IPS-18c (cell line): ENCODE results near the gene NUBPL.
"Not testable (repeated sequence)": the region's sequence is repeated elsewhere in the genome, so short reads cannot be mapped to it uniquely, and the experiment has no call there.

ENCODE experiments used
- H3K4me3 ChIP-seq: 2 replicates; pipeline ENCODE4 v1.7.0; 2013; ENCODE audit warnings: low read depth, mild to moderate bottlenecking, low read length, moderate library complexity; ENCODE audit not compliant: insufficient read depth
- H3K9me3 ChIP-seq: one replicate; pipeline ENCODE4 v1.6.1; 2013; ENCODE audit warnings: mild to moderate bottlenecking, low read length, moderate library complexity; ENCODE audit not compliant: control insufficient read depth, insufficient read depth

The NUBPL gene

DNA sequence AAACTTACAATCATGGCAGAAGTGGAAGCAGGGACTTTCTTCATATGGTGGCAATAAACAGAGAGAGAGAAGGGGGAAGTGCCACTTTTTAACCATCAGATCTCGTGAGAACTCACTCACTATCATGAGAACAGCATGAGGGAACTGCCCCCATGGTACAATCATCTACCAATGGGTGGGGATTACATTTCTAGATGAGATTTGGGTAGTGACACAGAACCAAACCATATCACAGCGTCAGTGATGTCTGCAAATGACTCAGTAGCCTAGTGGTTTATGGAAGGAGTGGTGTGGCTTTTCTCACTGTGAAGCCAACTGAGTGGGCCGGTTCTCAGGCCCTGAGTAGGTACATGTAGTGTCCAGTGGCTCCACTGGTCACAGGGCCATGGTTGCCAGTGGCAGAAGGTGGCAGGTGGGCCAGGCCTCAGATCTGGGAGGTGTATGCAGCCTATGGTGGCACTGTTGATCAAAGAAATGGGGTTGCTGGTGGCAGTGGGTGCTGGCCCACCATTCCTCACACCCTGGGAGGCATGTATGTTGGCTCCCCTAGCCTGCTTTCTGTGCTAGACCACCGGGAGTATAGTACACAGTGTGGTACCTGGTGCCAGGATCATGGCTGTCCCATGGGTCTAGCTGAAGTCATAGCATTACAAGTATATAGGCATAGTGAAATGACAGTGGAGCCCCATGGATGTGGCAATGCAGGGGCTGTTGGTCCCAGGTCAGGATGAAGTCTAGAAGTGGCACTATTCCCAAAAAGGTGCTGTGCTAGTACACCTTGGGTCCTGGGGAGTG is 191.9 kb downstream of the NUBPL start:
- Histone ChIP-seq H3K4me3 (no peak overlapping the region), H3K9me3 (peaks cover 2% of the 10 kb centered on the region)

GRCh38 chr14:31758941-31759340 is 197.7 kb downstream of the NUBPL start:
- Histone ChIP-seq H3K9me3 (no peaks in the 10 kb centered on the region), H3K4me3 (no peak overlapping the region)

DNA sequence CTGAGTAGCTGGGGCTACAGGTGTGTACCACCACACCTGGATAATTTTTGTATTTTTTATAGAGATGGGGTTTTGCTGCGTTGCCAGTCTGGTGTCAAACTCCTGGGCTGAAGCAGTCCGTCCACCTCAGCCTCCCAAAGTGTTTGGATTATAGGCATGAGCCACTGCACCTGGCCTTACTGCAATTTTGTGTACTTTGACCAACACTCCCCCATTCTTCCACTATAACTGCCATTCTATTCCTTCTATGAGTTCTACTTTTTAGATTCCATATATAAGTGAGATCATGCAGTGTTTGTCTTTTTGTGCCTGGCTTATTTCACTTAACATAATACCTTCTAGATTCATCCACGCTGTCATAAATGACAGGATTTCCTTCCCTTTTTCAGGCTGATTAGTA is 199.1 kb downstream of the NUBPL start:
- H3K9me3 ChIP-seq, result no peaks in the 10 kb centered on the region
- no peak overlapping the region for H3K4me3 ChIP-seq

- Histone ChIP-seq H3K4me3 (no peak overlapping the region), H3K9me3 (no peaks in the 10 kb centered on the region)
Measured at GRCh38 chr14:31761325-31761724, 200.1 kb downstream of the NUBPL start.

- no peak overlapping the region for H3K4me3 ChIP-seq
- no peaks in the 10 kb centered on the region for H3K9me3 ChIP-seq
Measured at GRCh38 chr14:31763041-31763440, 201.8 kb downstream of the NUBPL start.

DNA sequence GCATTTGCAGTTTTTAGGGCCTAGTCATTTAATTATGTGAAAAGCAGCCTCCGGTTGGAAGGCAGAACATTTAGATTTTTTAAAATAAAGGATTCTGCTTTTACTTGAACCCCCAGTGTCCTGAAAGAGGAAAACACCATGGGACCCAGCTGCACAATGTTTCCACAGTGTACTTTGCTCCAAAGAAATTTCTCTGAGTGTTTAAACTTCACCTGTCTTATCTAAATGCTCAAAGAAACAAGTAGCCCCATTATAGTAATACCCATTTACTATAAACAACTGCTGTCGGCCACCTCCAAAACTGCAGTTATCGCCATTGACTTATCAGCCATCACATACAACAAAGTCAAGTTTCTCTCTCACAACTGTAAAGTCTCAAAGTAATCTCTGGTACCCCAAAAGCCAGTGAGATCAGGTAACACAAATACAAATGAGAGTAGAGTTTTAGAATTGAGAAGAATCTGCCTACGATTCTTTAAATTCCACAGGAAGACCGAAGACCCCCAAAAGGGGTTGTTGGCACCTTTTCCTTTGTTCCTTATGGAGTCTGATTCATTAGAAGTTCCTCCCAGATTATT is 205.2 kb downstream of the NUBPL start:
- Histone ChIP-seq H3K9me3 (no peaks in the 10 kb centered on the region), H3K4me3 (no peak overlapping the region)

DNA sequence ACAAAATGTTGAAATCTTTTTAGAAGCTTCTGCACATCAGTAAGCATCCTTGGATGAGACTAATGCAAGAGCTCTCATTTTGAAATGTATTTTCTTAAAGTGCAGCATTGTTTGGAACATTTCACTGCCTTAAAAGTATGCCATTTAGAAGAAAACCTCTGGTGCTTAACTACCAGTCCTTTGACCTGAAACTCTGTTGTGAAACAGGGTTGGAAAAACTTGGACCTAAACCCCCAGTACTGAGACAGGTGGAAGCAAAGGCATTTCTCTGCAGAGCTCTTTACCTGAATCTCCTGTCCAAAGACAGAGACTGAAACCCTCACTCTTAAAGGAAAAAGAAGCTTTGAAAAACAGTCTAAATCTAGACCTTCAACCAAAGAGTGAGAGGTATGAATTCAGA is 207.2 kb downstream of the NUBPL start:
- Histone ChIP-seq H3K9me3 (no peaks in the 10 kb centered on the region), H3K4me3 (no peak overlapping the region)

GRCh38 chr14:31770271-31770670 is 209.1 kb downstream of the NUBPL start:
- H3K9me3 ChIP-seq, result no peaks in the 10 kb centered on the region

GRCh38 chr14:31774567-31774966 is 213.4 kb downstream of the NUBPL start:
- H3K9me3 ChIP-seq, result peaks cover 4% of the 10 kb centered on the region
- no peak overlapping the region for H3K4me3 ChIP-seq

More at GRCh38 chr14:31770271-31770670, 209.1 kb downstream of the NUBPL start:
- H3K4me3 ChIP-seq, result no peak overlapping the region

GRCh38 chr14:31777312-31777711 is 216.1 kb downstream of the NUBPL start:
- Histone ChIP-seq H3K9me3 (peaks cover 5% of the 10 kb centered on the region), H3K4me3 (no peak overlapping the region)

DNA sequence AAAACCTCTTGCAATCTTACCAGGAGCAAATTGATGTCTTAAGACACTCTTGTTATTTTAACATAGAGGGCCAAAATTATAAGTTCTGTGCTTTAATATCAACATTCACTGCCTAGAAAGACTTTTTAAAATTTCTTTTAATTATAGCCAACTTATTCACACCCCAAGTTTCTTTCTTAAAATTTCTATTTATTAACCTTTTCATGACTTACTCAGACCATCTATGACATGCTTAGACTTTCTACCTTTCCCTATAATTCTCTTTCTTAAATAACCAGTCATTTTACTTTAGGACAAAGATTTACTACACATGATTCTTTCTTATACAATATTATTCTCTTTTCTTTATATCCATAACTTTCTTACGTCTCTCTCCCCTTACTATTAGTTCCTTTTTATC is 220.4 kb downstream of the NUBPL start:
- peaks cover 15% of the 10 kb centered on the region for H3K9me3 ChIP-seq
- H3K4me3 ChIP-seq, result no peak overlapping the region

GRCh38 chr14:31785574-31785973 is 224.4 kb downstream of the NUBPL start:
- peaks cover 11% of the 10 kb centered on the region for H3K9me3 ChIP-seq
- H3K4me3 ChIP-seq, result no peak overlapping the region

DNA sequence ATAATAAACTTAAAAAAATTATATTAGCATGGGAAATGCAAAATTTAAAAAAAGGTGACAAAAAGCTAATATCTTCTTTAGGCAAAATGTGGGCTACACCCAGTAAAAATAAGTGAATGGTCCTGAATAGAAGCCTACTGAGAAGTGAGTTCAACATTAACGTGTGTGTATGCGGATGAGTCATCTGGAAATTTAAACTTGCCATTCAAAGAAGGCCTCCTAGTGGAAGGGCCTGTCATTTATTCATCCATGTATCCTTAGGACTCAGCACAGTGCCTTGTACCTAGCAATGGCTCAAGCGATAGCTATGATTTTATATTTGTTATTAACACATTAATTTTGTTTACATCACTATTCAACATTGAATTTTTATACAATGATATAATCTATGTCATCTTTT is 226.2 kb downstream of the NUBPL start:
- Histone ChIP-seq H3K4me3 (no peak overlapping the region), H3K9me3 (peaks cover 9% of the 10 kb centered on the region)

- Histone ChIP-seq H3K4me3 (no peak overlapping the region), H3K9me3 (no peaks in the 10 kb centered on the region)
Measured at GRCh38 chr14:31788340-31788739, 227.1 kb downstream of the NUBPL start.

DNA sequence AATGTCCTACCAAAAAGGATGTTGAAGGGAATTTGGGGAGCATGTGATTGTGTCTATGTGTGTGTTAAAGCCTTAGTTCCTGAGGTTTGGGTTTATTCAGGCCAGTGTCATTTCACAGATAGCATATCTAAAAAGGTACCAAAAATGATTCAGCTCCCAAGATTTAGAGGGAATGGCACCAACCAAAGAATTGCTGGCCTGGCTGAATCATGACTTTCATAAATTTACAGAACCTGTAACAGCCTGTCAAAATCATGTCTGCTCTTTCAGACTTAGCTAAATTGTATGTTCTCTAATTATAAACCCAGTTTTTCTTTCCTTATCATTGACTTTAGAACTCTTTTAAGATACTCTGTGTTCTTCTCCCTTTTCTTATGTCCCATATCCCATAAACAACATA is 231.5 kb downstream of the NUBPL start:
- no peaks in the 10 kb centered on the region for H3K9me3 ChIP-seq
- H3K4me3 ChIP-seq, result no peak overlapping the region

- H3K9me3 ChIP-seq, H3K4me3 ChIP-seq: not testable (repeated sequence)
Measured at GRCh38 chr14:31797946-31798345, 236.7 kb downstream of the NUBPL start.

DNA sequence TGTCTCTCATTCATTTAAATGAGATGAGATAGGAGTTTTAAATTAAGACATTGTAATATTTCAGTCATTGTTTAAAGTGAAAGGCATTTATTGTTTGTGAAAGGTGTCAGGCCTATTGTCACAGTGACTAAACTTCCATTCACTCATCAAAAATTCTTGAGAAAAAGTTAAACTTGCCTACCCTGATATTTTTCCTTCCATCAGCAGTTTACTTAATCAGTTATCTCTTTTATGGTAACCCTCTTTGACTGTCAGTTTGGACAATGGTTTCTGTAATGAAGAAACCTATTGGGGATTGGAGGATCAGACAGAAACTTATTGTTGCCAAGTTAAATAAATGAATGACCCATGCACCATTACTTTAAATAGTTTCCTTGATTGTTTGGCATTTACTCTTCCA is 241.6 kb downstream of the NUBPL start:
- Histone ChIP-seq H3K4me3 (no peak overlapping the region), H3K9me3 (no peaks in the 10 kb centered on the region)

GRCh38 chr14:31806249-31806648 is 245.0 kb downstream of the NUBPL start:
- no peak overlapping the region for H3K4me3 ChIP-seq
- H3K9me3 ChIP-seq, result no peaks in the 10 kb centered on the region
